OCI-M1 (cell line): ENCODE measurements around the gene PAK5.
"Not testable (repeated sequence)": the region's sequence is repeated elsewhere in the genome, so short reads cannot be mapped to it uniquely, and the experiment has no call there.

Experiments used
- DNase-seq: peaks from one replicate; lab custom pipeline; 2025; lab: John Stamatoyannopoulos, UW

The PAK5 gene

GRCh38 chr20:9685011-9685410 is 153.9 kb downstream of the PAK5 start:
- no peak for DNase-seq

GRCh38 chr20:9677100-9677623 is 161.7 kb downstream of the PAK5 start:
- no peak for DNase-seq

GRCh38 chr20:9672981-9673380 is 165.9 kb downstream of the PAK5 start:
- no peak for DNase-seq

- DNase-seq: no peak
These were observed 166.8 kb downstream of the PAK5 start for GRCh38 chr20:9672027-9672426.

- no peak for DNase-seq
These were observed 170.5 kb downstream of the PAK5 start for GRCh38 chr20:9668381-9668780.

GRCh38 chr20:9663423-9663822 is 175.5 kb downstream of the PAK5 start:
- DNase-seq: no peak

- peak; percentile 30 for DNase-seq
These were observed 178.5 kb downstream of the PAK5 start for GRCh38 chr20:9660236-9660868.

GRCh38 chr20:9647741-9648140 is 191.1 kb downstream of the PAK5 start:
- no peak for DNase-seq

- no peak for DNase-seq
These were observed 192.5 kb downstream of the PAK5 start for GRCh38 chr20:9646375-9646774.

GRCh38 chr20:9642882-9643281 is 196.0 kb downstream of the PAK5 start:
- DNase-seq: no peak

GRCh38 chr20:9641499-9642000 is 197.3 kb downstream of the PAK5 start:
- not testable (repeated sequence) for DNase-seq

GRCh38 chr20:9637889-9638288 is 201.0 kb downstream of the PAK5 start:
- no peak for DNase-seq

GRCh38 chr20:9635750-9636149 is 203.1 kb downstream of the PAK5 start:
- DNase-seq: no peak

GRCh38 chr20:9634327-9634726 is 204.5 kb downstream of the PAK5 start:
- no peak for DNase-seq

GRCh38 chr20:9632991-9633390 is 205.9 kb downstream of the PAK5 start:
- no peak for DNase-seq

GRCh38 chr20:9632265-9632664 is 206.6 kb downstream of the PAK5 start:
- DNase-seq: no peak

GRCh38 chr20:9630554-9630953 is 208.3 kb downstream of the PAK5 start:
- no peak for DNase-seq

GRCh38 chr20:9629831-9630230 is 209.0 kb downstream of the PAK5 start:
- DNase-seq: no peak

- DNase-seq: no peak
These were observed 210.3 kb downstream of the PAK5 start for GRCh38 chr20:9628589-9628988.

- DNase-seq: no peak
These were observed 210.7 kb downstream of the PAK5 start for GRCh38 chr20:9628141-9628540.

- DNase-seq: no peak
These were observed 211.7 kb downstream of the PAK5 start for GRCh38 chr20:9627219-9627618.

- DNase-seq: no peak
These were observed 212.5 kb downstream of the PAK5 start for GRCh38 chr20:9626357-9626756.

GRCh38 chr20:9617940-9618339 is 220.9 kb downstream of the PAK5 start:
- peak; percentile 24 for DNase-seq

GRCh38 chr20:9616833-9617461 is 221.9 kb downstream of the PAK5 start:
- peak; percentile 70 for DNase-seq
